Muscle of leg (tissue), 16 donors: ENCODE results near the gene HEYL. TPM values are rescaled to one million over a fixed set of nuclear protein-coding genes. Genes with fewer than 3 reads are reported as not detected.
A peak's percentile ranks its signal among the peaks of the same experiment; 100 is the strongest.

Experiments used
- DNase-seq: peaks from one replicate; pipeline ENCODE4 v3.0.0; 2013
- H3K27ac ChIP-seq: one replicate; pipeline ENCODE4 v1.5.1; 2013; ENCODE audit warnings: mild to moderate bottlenecking, low read length, control low read depth
- H3K27me3 ChIP-seq: one replicate; pipeline ENCODE4 v1.6.1; 2013; ENCODE audit warnings: low read length; ENCODE audit not compliant: control insufficient read depth, insufficient read depth
- H3K36me3 ChIP-seq: one replicate; pipeline ENCODE4 v1.6.1; 2013; ENCODE audit warnings: low read length; ENCODE audit not compliant: control insufficient read depth, insufficient read depth
- H3K4me1 ChIP-seq: one replicate; pipeline ENCODE4 v1.6.1; 2013; ENCODE audit warnings: low read length; ENCODE audit not compliant: control insufficient read depth, insufficient read depth
- H3K4me3 ChIP-seq: one replicate; pipeline ENCODE4 v1.5.1; 2013; ENCODE audit warnings: low read length, control low read depth
- H3K9me3 ChIP-seq: replicated peaks from 2 replicates; pipeline ENCODE4 v1.6.1; 2013; ENCODE audit warnings: low read depth, low read length; ENCODE audit not compliant: control insufficient read depth
- WGBS: methylation state at CpG from one replicate; pipeline ENCODE4 v1.1.5; 2013; ENCODE audit warnings: missing lambda C conversion rate; ENCODE audit not compliant: insufficient coverage; 5-methylcytosine and 5-hydroxymethylcytosine counted together
- long read RNA-seq, 11 donors: transcript quantifications; one replicate each; lab custom pipeline, GENCODE V29; 2026
- polyA plus RNA-seq, 8 donors: library from polyadenylated mRNA; unstranded; fragments of 120-200 nt; gene quantifications; one replicate each; pipeline versions ENCODE4 v1.2.1 to v1.2.3, GENCODE V29; 2013; ENCODE audit warnings: inconsistent platforms in 1 of 8, low replicate concordance in 1 of 8; ENCODE audit not compliant: insufficient read length in 8 of 8, insufficient read depth in 1 of 8
- total RNA-seq: library from RNA; stranded (reverse); fragments of 120-200 nt; gene quantifications from one replicate; pipeline ENCODE4 v1.2.4, GENCODE V29; 2013

Gene HEYL
- total RNA-seq (19.5 TPM), polyA plus RNA-seq (10 to 100 TPM; 50.0 to 73.0 (median 59.6) TPM)
- long read RNA-seq, donor 1, transcript HEYL-201 (5 exons, 3,661 nt), result major isoform, 10 of 15 reads
- long read RNA-seq, donor 1, partial matches to known transcripts, result 0 of 15 reads
- long read RNA-seq, donor 1, other reads (novel, unspliced or antisense), result 5 of 15 reads
- long read RNA-seq, donor 2, partial matches to known transcripts, result 0 of 1 reads
- long read RNA-seq, donor 2, other reads (novel, unspliced or antisense), result 0 of 1 reads
- long read RNA-seq, donor 3, transcript HEYL-201 (5 exons, 3,661 nt), result major isoform, 23 of 35 reads
- long read RNA-seq, donor 3, partial matches to known transcripts, result 0 of 35 reads
- long read RNA-seq, donor 3, other reads (novel, unspliced or antisense), result 12 of 35 reads
- long read RNA-seq, donor 4, transcript HEYL-201 (5 exons, 3,661 nt), result major isoform, 13 of 13 reads
- long read RNA-seq, donor 4, partial matches to known transcripts, result 0 of 13 reads
- long read RNA-seq, donor 4, other reads (novel, unspliced or antisense), result 0 of 13 reads
- long read RNA-seq, donor 5, transcript HEYL-201 (5 exons, 3,661 nt), result major isoform, 49 of 67 reads
- long read RNA-seq, donor 5, partial matches to known transcripts, result 18 of 67 reads
- long read RNA-seq, donor 5, other reads (novel, unspliced or antisense), result 0 of 67 reads
- long read RNA-seq, donor 6, transcript HEYL-201 (5 exons, 3,661 nt), result major isoform, 15 of 15 reads
- long read RNA-seq, donor 6, partial matches to known transcripts, result 0 of 15 reads
- long read RNA-seq, donor 6, other reads (novel, unspliced or antisense), result 0 of 15 reads
- long read RNA-seq, donor 7, transcript HEYL-201 (5 exons, 3,661 nt), result major isoform, 23 of 30 reads
- long read RNA-seq, donor 7, partial matches to known transcripts, result 0 of 30 reads
- long read RNA-seq, donor 7, other reads (novel, unspliced or antisense), result 7 of 30 reads
- long read RNA-seq, donor 8, transcript HEYL-201 (5 exons, 3,661 nt), result major isoform, 14 of 14 reads
- long read RNA-seq, donor 8, partial matches to known transcripts, result 0 of 14 reads
- long read RNA-seq, donor 8, other reads (novel, unspliced or antisense), result 0 of 14 reads
- long read RNA-seq, donor 9, transcript HEYL-201 (5 exons, 3,661 nt), result major isoform, 15 of 15 reads
- long read RNA-seq, donor 9, partial matches to known transcripts, result 0 of 15 reads
- long read RNA-seq, donor 9, other reads (novel, unspliced or antisense), result 0 of 15 reads
- long read RNA-seq, donor 10, transcript HEYL-201 (5 exons, 3,661 nt), result major isoform, 22 of 38 reads
- long read RNA-seq, donor 10, partial matches to known transcripts, result 5 of 38 reads
- long read RNA-seq, donor 10, other reads (novel, unspliced or antisense), result 11 of 38 reads
- long read RNA-seq, donor 11, transcript HEYL-201 (5 exons, 3,661 nt), result major isoform, 8 of 14 reads
- long read RNA-seq, donor 11, partial matches to known transcripts, result 0 of 14 reads
- long read RNA-seq, donor 11, other reads (novel, unspliced or antisense), result 6 of 14 reads

DNA sequence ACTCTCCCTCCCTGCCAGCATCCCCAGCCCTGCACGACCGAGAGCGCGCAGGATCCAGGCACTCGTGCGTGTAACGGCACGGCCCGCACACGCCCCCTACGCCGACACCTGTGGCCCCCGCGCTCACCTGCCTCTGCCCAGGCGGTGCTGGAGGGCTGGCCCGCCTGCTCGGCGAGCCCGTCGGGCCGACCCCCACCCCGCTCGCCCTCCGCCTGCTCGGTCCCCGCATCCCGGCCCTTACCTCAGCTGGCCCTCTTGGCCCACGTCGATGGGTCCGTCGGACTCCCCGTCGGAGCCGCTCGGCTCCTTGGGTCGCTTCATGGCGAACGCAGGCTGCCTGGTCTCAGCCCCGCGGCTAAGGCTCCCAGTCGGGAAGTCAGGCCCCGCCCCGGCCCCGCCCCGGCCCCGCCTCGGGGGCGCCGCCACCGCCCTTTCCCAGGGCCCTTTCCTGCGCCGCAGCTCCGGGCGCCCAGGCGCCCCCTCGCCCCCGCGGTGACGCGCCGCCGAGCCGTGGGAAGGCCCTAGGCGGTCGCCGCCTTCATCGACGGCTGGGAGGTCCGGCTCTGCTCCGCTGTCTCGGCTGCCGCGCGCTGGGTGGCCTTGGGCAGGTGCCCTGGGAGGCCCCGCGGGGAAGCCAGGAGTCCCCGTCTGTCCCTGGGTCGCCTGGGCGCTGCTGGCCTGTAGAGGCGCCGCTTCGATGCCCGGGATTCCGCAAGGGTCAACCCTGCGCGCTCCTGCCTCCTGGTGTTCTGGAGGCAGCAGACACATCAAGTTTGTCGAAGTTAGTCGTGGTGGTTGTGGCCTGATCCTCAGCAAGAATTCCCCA is at the start of gene HEYL:
Gene HEYL, minus strand, starts transcription at position 339 of the 826 bp plus-strand sequence. Its CDS starts 18 bp downstream, at position 321.
- peak; percentile 79 for DNase-seq
- Histone ChIP-seq H3K4me1 (peaks cover 56% of the 10 kb centered on the region), H3K36me3 (no peaks in the 10 kb centered on the region), H3K27ac (peak within 1 kb of the TSS; percentile 77), H3K27me3 (peaks cover 8% of the 10 kb centered on the region), H3K4me3 (peak within 1 kb of the TSS; percentile 53), H3K9me3 (no peaks in the 10 kb centered on the region)
- 3% methylated on average over 86 of the region's 88 CpGs for whole genome bisulfite sequencing

DNA sequence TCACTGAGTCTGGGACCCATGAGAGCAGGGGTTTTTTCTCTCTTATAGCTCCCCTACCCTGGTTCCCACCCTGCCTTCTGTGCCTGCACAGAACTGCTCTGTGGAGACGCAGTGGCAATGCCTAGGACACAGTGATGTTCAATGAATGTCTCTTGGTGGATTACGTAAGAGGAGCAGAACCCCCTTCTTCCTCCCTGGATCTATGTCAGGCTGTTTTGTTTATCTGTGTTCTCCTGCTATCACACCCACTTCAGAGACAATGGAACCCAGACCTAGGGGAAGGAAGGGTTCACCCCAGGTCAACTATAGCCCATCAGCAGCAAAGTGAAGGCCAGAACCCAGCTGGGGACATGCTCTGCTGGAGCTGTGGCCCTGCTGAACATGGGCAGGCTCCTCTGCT is 49.8 kb upstream of the HEYL start:
- H3K27ac ChIP-seq, result no peak overlapping the region
- H3K9me3 ChIP-seq, result no peaks in the 10 kb centered on the region
- peaks cover 28% of the 10 kb centered on the region for H3K4me1 ChIP-seq
- H3K27me3 ChIP-seq, result peaks cover 87% of the 10 kb centered on the region
- no peak for DNase-seq
- no peak overlapping the region for H3K4me3 ChIP-seq
- WGBS, result no CpG with 5 or more reads among the region's 2 CpGs
- no peaks in the 10 kb centered on the region for H3K36me3 ChIP-seq

DNA sequence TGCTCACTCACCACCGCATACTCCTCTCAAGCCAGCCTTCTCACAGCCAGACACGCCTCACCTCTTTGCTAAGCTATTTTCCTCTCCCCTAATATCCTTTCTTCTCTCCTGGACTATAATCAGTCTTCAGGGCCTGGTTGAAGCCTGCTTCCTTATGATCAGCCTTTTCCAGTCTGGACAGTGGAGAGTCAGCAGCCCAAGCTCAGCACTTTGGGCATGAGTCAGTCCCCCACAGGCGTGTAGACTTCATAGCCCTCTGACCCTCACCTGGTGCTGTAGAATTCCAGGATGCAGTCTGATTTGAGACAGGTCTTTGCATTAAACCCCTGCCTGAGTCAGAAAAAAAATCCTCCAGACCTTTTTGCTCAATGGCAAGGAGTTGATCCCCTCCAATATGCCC is 49.3 kb upstream of the HEYL start:
- no peak for DNase-seq
- Histone ChIP-seq H3K4me3 (no peak overlapping the region), H3K4me1 (peaks cover 26% of the 10 kb centered on the region), H3K36me3 (no peaks in the 10 kb centered on the region), H3K27me3 (peaks cover 89% of the 10 kb centered on the region), H3K9me3 (no peaks in the 10 kb centered on the region), H3K27ac (no peak overlapping the region)
- 39% methylated on average over 2 of the region's 3 CpGs for WGBS

DNA sequence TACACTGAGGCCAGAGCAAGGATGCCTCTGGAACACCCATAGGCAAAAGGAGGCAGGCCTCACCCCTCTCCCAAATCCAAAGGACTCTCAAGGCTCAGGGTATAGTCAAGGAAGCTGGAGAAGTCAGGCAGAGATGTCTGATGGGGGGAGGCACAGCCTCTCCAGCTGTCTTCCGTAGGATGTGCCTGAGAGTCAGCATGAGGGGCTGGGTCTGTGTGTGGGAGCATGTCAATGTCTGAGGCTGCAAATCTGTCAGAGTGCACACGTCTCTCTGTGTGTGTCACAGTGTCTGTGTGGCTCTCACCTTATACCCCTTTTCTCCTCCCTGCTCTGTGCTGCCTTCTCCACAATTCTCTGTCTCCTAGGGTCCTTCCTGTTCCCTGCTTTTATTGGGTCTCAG is 47.8 kb upstream of the HEYL start:
- 0% methylated on average over 1 of the region's 2 CpGs for WGBS
- Histone ChIP-seq H3K27ac (no peak overlapping the region), H3K36me3 (no peaks in the 10 kb centered on the region), H3K4me3 (no peak overlapping the region), H3K4me1 (peaks cover 16% of the 10 kb centered on the region), H3K27me3 (peaks cover 90% of the 10 kb centered on the region), H3K9me3 (no peaks in the 10 kb centered on the region)
- no peak for DNase-seq

DNA sequence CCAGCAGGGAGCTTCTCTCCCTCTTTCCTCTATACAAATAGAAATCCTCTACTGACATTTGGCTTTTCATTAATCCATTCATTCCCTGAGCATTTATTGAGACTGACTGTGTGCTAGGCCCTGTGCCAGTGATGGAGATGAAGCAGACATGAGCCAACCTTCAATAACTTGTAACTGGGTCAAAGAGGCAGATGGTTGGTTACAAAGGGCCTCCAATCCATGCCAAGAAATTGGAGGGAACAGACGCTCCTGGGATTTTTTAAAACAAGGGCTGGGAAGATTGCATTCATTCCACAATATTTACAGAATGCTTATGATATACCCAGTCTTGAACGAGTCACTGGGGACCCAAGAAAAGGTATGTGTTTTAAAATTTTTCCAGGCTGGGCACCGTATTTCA is 45.6 kb upstream of the HEYL start:
- no CpG with 5 or more reads among the region's 3 CpGs for WGBS
- Histone ChIP-seq H3K27ac (no peak overlapping the region), H3K4me3 (no peak overlapping the region), H3K36me3 (no peaks in the 10 kb centered on the region), H3K4me1 (no peaks in the 10 kb centered on the region), H3K9me3 (no peaks in the 10 kb centered on the region), H3K27me3 (peaks cover 86% of the 10 kb centered on the region)
- DNase-seq, result no peak

DNA sequence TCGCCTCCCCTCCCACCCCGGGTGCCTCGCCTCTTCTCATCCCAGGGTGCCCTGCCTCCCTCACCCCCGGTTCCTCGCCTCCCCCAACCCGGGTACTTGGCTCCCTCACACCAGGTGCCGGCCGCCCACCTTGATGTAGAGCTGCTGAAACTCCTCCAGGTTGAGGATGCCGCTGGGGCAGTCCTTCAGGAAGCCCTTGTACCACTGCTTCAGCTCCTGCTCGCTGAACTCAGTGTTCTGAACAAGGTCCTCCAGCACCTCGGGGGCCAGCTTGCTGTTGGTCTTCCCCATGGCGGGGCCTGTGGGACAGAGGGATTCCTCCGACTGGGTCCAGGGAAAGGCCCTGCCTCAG is 44.8 kb upstream of the HEYL start:
- H3K27me3 ChIP-seq, result peaks cover 80% of the 10 kb centered on the region
- H3K27ac ChIP-seq, result no peak overlapping the region
- no peaks in the 10 kb centered on the region for H3K36me3 ChIP-seq
- H3K9me3 ChIP-seq, result no peaks in the 10 kb centered on the region
- no peak for DNase-seq
- no peaks in the 10 kb centered on the region for H3K4me1 ChIP-seq
- WGBS, result 46% methylated on average over 12 of the region's 13 CpGs
- H3K4me3 ChIP-seq, result no peak overlapping the region

DNA sequence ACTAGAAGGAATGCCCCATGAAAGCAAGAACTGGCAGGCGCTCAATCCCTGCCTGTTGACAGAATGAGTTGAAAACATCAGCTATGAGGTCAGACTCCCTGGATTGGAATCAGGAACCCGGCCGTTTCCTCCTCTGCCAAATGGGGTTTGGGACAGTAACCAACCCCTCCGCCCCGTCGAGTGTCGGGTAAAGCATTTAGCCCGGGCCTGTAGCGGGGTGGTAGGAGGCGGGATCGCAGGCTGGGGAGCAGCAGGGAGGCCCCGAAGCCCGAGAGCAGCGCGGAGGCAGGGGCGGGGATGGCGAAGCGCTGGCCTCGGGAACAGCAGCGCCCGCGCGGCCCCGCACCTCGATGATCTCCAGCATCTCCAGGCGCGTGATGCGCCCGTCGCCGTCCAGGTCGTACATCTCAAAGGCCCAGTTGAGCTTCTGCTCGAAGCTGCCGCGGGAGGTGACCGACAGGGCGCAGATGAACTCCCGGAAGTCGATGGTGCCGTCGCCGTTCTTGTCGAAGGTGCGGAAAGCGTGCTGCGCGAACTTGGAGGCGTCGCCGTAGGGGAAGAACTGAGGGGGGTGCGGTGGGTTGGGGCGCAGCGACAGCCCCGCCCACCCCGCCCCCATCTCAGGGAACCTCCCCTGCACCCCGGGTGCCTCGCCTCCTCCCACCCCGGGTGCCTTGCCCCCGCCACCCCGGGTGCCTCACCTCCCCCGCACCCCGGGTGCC is 44.3 kb upstream of the HEYL start:
- Histone ChIP-seq H3K9me3 (no peaks in the 10 kb centered on the region), H3K27me3 (peaks cover 75% of the 10 kb centered on the region), H3K27ac (no peak overlapping the region), H3K4me1 (no peaks in the 10 kb centered on the region), H3K4me3 (no peak overlapping the region), H3K36me3 (no peaks in the 10 kb centered on the region)
- no peak for DNase-seq
- 6% methylated on average over 41 of the region's 62 CpGs for WGBS

DNA sequence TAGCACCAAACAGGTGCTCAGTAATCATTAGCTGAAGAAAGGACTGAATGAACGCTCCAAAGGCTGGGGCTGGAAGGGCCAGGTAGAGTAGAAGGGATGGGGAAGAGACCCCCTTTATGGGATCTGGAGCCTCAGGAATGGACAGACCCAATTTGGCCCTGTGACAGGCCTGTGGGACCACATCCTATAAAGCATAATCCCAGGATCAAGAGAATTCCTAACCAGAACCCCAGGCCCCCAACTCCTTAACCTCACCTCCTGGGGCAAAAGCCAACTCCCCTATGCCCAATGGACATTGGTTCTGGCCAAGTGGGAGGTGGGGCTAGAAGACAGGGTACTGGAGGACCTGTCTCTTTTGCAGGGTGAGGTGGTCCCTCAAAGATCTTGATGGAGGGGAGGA is 42.6 kb upstream of the HEYL start:
- no peak for DNase-seq
- Histone ChIP-seq H3K27me3 (peaks cover 61% of the 10 kb centered on the region), H3K9me3 (no peaks in the 10 kb centered on the region), H3K4me1 (no peaks in the 10 kb centered on the region), H3K27ac (no peak overlapping the region), H3K4me3 (no peak overlapping the region), H3K36me3 (no peaks in the 10 kb centered on the region)
- WGBS, result no CpG with 5 or more reads among the region's 1 CpG
